ACC112 (cell line): ENCODE measurements around the gene TACC2.

Source experiments
- H2AFZ ChIP-seq: fragments of 200-600 bp; sonication (generic); one replicate; pipeline ENCODE4 v1.6.0; 2017; ENCODE audit warnings: antibody characterized with exemption, low read length; ENCODE audit not compliant: unreplicated experiment
- H3K27ac ChIP-seq: fragments of 200-600 bp; sonication (generic); 2 replicates; pipeline ENCODE4 v1.5.1; 2014; ENCODE audit warnings: low read depth, mild to moderate bottlenecking, antibody characterized with exemption, low read length, moderate library complexity
- H3K27me3 ChIP-seq: fragments of 200-600 bp; sonication (generic); 2 replicates; pipeline ENCODE4 v1.6.1; 2014; ENCODE audit warnings: mild to moderate bottlenecking, antibody characterized with exemption, low read length, moderate library complexity, mixed read lengths; ENCODE audit not compliant: insufficient read depth
- H3K36me3 ChIP-seq: fragments of 200-600 bp; sonication (generic); 2 replicates; pipeline ENCODE4 v1.6.1; 2016; ENCODE audit warnings: mild to moderate bottlenecking, antibody characterized with exemption, low read length, moderate library complexity, mixed read lengths; ENCODE audit not compliant: insufficient read depth
- H3K4me1 ChIP-seq: fragments of 200-600 bp; sonication (generic); one replicate; pipeline ENCODE4 v1.6.1; 2016; ENCODE audit warnings: low read length, mixed read lengths; ENCODE audit not compliant: insufficient read depth, unreplicated experiment, control insufficient read depth
- H3K4me3 ChIP-seq: fragments of 200-600 bp; sonication (generic); 2 replicates; pipeline ENCODE4 v1.5.1; 2014; ENCODE audit warnings: mild to moderate bottlenecking, low read depth, low read length
- H3K79me2 ChIP-seq: fragments of 200-600 bp; sonication (generic); one replicate; pipeline ENCODE4 v1.6.0; 2016; ENCODE audit warnings: low read length; ENCODE audit not compliant: control insufficient read depth, unreplicated experiment, insufficient read depth

TACC2 gene

GRCh38 chr10:121988361-121989324, at the start of gene TACC2:
Gene TACC2 (plus strand): TSS chr10:121989163. CDS start chr10:122021982, 32,819 bp downstream.
- Histone ChIP-seq H3K27me3 (no peaks in the 10 kb centered on the region), H3K4me1 (peaks cover 7% of the 10 kb centered on the region), H3K4me3 (no peak within 1 kb of the TSS), H3K36me3 (no peaks in the 10 kb centered on the region), H3K79me2 (no peaks in the 10 kb centered on the region), H2AFZ (no peak within 1 kb of the TSS), H3K27ac (no peak within 1 kb of the TSS; the same call in 1 of the 2 replicates)

- no peak overlapping the region for H2AFZ ChIP-seq
These were observed 47.4 kb upstream of the TACC2 start for GRCh38 chr10:121941532-121941931.

GRCh38 chr10:121942749-121943416, 46.1 kb upstream of the TACC2 start:
- no peaks in the 10 kb centered on the region for H3K36me3 ChIP-seq
- no peak overlapping the region for H2AFZ ChIP-seq
- no peaks in the 10 kb centered on the region for H3K27me3 ChIP-seq
- H3K27ac ChIP-seq = peak overlapping the region; percentile 57
- no peaks in the 10 kb centered on the region for H3K79me2 ChIP-seq
- peaks cover 26% of the 10 kb centered on the region for H3K4me1 ChIP-seq
- H3K4me3 ChIP-seq = no peak overlapping the region

More at GRCh38 chr10:121941532-121941931, 47.4 kb upstream of the TACC2 start:
- peaks cover 26% of the 10 kb centered on the region for H3K4me1 ChIP-seq
- H3K27ac ChIP-seq = no peak overlapping the region
- no peak overlapping the region for H3K4me3 ChIP-seq
- H3K79me2 ChIP-seq = no peaks in the 10 kb centered on the region
- H3K27me3 ChIP-seq = no peaks in the 10 kb centered on the region
- no peaks in the 10 kb centered on the region for H3K36me3 ChIP-seq

GRCh38 chr10:121947343-121948330, 41.3 kb upstream of the TACC2 start:
- H3K4me3 ChIP-seq = no peak overlapping the region
- no peak overlapping the region for H2AFZ ChIP-seq
- no peaks in the 10 kb centered on the region for H3K27me3 ChIP-seq
- H3K4me1 ChIP-seq = peaks cover 16% of the 10 kb centered on the region
- no peaks in the 10 kb centered on the region for H3K79me2 ChIP-seq
- no peaks in the 10 kb centered on the region for H3K36me3 ChIP-seq
- no peak overlapping the region for H3K27ac ChIP-seq

- Histone ChIP-seq H3K36me3 (no peaks in the 10 kb centered on the region), H3K79me2 (no peaks in the 10 kb centered on the region), H3K27me3 (no peaks in the 10 kb centered on the region), H3K4me3 (no peak overlapping the region), H2AFZ (no peak overlapping the region), H3K27ac (no peak overlapping the region), H3K4me1 (peaks cover 2% of the 10 kb centered on the region)
These were observed 39.9 kb upstream of the TACC2 start for GRCh38 chr10:121949049-121949448.

- H3K27ac ChIP-seq = no peak overlapping the region
- H3K36me3 ChIP-seq = no peaks in the 10 kb centered on the region
- H3K79me2 ChIP-seq = no peaks in the 10 kb centered on the region
- H3K27me3 ChIP-seq = no peaks in the 10 kb centered on the region
- no peak overlapping the region for H3K4me3 ChIP-seq
- H3K4me1 ChIP-seq = no peaks in the 10 kb centered on the region
- H2AFZ ChIP-seq = no peak overlapping the region
These were observed 39.5 kb upstream of the TACC2 start for GRCh38 chr10:121949451-121949850.

- H3K27ac ChIP-seq = no peak overlapping the region
- H3K79me2 ChIP-seq = no peaks in the 10 kb centered on the region
- no peak overlapping the region for H3K4me3 ChIP-seq
- no peak overlapping the region for H2AFZ ChIP-seq
- H3K27me3 ChIP-seq = no peaks in the 10 kb centered on the region
- no peaks in the 10 kb centered on the region for H3K36me3 ChIP-seq
- H3K4me1 ChIP-seq = peaks cover 11% of the 10 kb centered on the region
These were observed 36.7 kb upstream of the TACC2 start for GRCh38 chr10:121952226-121952625.

- H3K4me1 ChIP-seq = peaks cover 11% of the 10 kb centered on the region
- peak overlapping the region; percentile 38 for H3K27ac ChIP-seq
- H3K27me3 ChIP-seq = no peaks in the 10 kb centered on the region
- no peak overlapping the region for H3K4me3 ChIP-seq
- no peaks in the 10 kb centered on the region for H3K79me2 ChIP-seq
- H2AFZ ChIP-seq = no peak overlapping the region
- no peaks in the 10 kb centered on the region for H3K36me3 ChIP-seq
These were observed 32.6 kb upstream of the TACC2 start for GRCh38 chr10:121956111-121957061.

- Histone ChIP-seq H3K27ac (no peak overlapping the region), H3K79me2 (no peaks in the 10 kb centered on the region), H3K27me3 (no peaks in the 10 kb centered on the region), H3K4me3 (no peak overlapping the region), H3K4me1 (peaks cover 11% of the 10 kb centered on the region), H2AFZ (no peak overlapping the region), H3K36me3 (no peaks in the 10 kb centered on the region)
These were observed 29.3 kb upstream of the TACC2 start for GRCh38 chr10:121959671-121960070.
